SK-N-SH treated with all-trans-retinoic acid at 6 μM for 48 hours (cell line): ENCODE data around the gene ACTN1.

Experiments used
- ATAC-seq: fragments of 200-7000 bp; cut with Tn5 transposase; 3 replicates; pipeline ENCODE4 v1.9.1; 2020; ENCODE audit warnings: mild to moderate bottlenecking, moderate library complexity
- ARNTL ChIP-seq: fragments of 450-650 bp; formaldehyde crosslinking; IDR thresholded peaks from 2 replicates; pipeline ENCODE4 v1.5.0; 2020; ENCODE audit warnings: low read depth, mild to moderate bottlenecking, moderate library complexity, borderline replicate concordance
- BACH2 ChIP-seq: fragments of 250-450 bp; sonication (Bioruptor Pico); IDR thresholded peaks from 2 replicates; pipeline ENCODE4 v1.9.0; 2021; ENCODE audit warnings: mild to moderate bottlenecking, borderline replicate concordance
- CREB5 ChIP-seq: fragments of 250-450 bp; sonication (Bioruptor Pico); IDR thresholded peaks from 2 replicates; pipeline ENCODE4 v1.5.1; 2020; ENCODE audit warnings: low read depth, mild to moderate bottlenecking, moderate library complexity
- CSDC2 ChIP-seq: fragments of 250-450 bp; sonication (Bioruptor Pico); IDR thresholded peaks from 2 replicates; pipeline ENCODE4 v1.5.0; 2020; ENCODE audit warnings: mild to moderate bottlenecking, moderate library complexity
- CSRNP3 ChIP-seq: fragments of 250-450 bp; sonication (Bioruptor Pico); IDR thresholded peaks from 2 replicates; pipeline ENCODE4 v1.5.1; 2021; ENCODE audit warnings: mild to moderate bottlenecking, moderate library complexity
- ESRRG ChIP-seq: fragments of 250-450 bp; sonication (Bioruptor Pico); IDR thresholded peaks from 2 replicates; pipeline ENCODE4 v1.6.1; 2021; ENCODE audit warnings: mild to moderate bottlenecking
- GLIS3 ChIP-seq: fragments of 250-450 bp; sonication (Bioruptor Pico); IDR thresholded peaks from 2 replicates; pipeline ENCODE4 v1.5.0; 2020; ENCODE audit warnings: mild to moderate bottlenecking, moderate library complexity
- OSR1 ChIP-seq: fragments of 250-450 bp; sonication (Bioruptor Pico); IDR thresholded peaks from 2 replicates; pipeline ENCODE4 v1.8.0; 2022; ENCODE audit warnings: moderate library complexity, mild to moderate bottlenecking, inconsistent platforms
- PATZ1 ChIP-seq: fragments of 250-450 bp; sonication (Bioruptor Pico); IDR thresholded peaks from 2 replicates; pipeline ENCODE4 v1.8.0; 2020; ENCODE audit warnings: mild to moderate bottlenecking, moderate library complexity, borderline replicate concordance
- PPARA ChIP-seq: fragments of 250-450 bp; sonication (Bioruptor Pico); IDR thresholded peaks from 2 replicates; pipeline ENCODE4 v1.5.0; 2020; ENCODE audit warnings: mild to moderate bottlenecking, borderline replicate concordance
- RARB ChIP-seq: fragments of 250-450 bp; sonication (Bioruptor Pico); IDR thresholded peaks from 2 replicates; pipeline ENCODE4 v1.8.0; 2021; ENCODE audit warnings: mild to moderate bottlenecking, moderate library complexity
- SNAI2 ChIP-seq: fragments of 250-450 bp; sonication (Bioruptor Pico); IDR thresholded peaks from 2 replicates; pipeline ENCODE4 v1.5.0; 2020; ENCODE audit warnings: mild to moderate bottlenecking, moderate library complexity
- TCF4 ChIP-seq: fragments of 250-450 bp; sonication (Bioruptor Pico); IDR thresholded peaks from 2 replicates; pipeline ENCODE4 v1.8.0; 2021; ENCODE audit warnings: mild to moderate bottlenecking, moderate library complexity, borderline replicate concordance
- TOX ChIP-seq: fragments of 250-450 bp; sonication (Bioruptor Pico); IDR thresholded peaks from 2 replicates; pipeline ENCODE4 v1.8.0; 2021; ENCODE audit warnings: mild to moderate bottlenecking, moderate library complexity, borderline replicate concordance
- TSHZ2 ChIP-seq: fragments of 250-450 bp; sonication (Bioruptor Pico); IDR thresholded peaks from 2 replicates; pipeline ENCODE4 v1.5.0; 2020; ENCODE audit warnings: mild to moderate bottlenecking, moderate library complexity
- ZC3H10 ChIP-seq: fragments of 250-450 bp; sonication (Bioruptor Pico); IDR thresholded peaks from 2 replicates; pipeline ENCODE4 v1.5.1; 2021; ENCODE audit warnings: mild to moderate bottlenecking, moderate library complexity
- ZFP30 ChIP-seq: fragments of 450-650 bp; formaldehyde crosslinking; IDR thresholded peaks from 2 replicates; pipeline ENCODE4 v1.5.0; 2022; ENCODE audit warnings: mild to moderate bottlenecking, moderate library complexity
- ZNF565 ChIP-seq: fragments of 450-650 bp; formaldehyde crosslinking; conservative IDR thresholded peaks from 2 replicates; pipeline ENCODE4 v1.5.0; 2020; ENCODE audit warnings: low read depth, mild to moderate bottlenecking, moderate library complexity
- ZNF70 ChIP-seq: fragments of 450-650 bp; formaldehyde crosslinking; IDR thresholded peaks from 2 replicates; pipeline ENCODE4 v1.5.0; 2020; ENCODE audit warnings: mild to moderate bottlenecking, moderate library complexity
- ZNF8 ChIP-seq: fragments of 450-650 bp; formaldehyde crosslinking; IDR thresholded peaks from 2 replicates; pipeline ENCODE4 v1.5.0; 2020; ENCODE audit warnings: mild to moderate bottlenecking, moderate library complexity

The ACTN1 gene

GRCh38 chr14:68888025-68888850 is 90.9 kb downstream of the ACTN1 start:
- no peak for ATAC-seq
- TF ChIP-seq ESRRG (CRISPR knock-in tag): no peak
- TF ChIP-seq ZNF8 (CRISPR knock-in tag): no peak
- no peak for TF ChIP-seq RARB (CRISPR knock-in tag)
- TF ChIP-seq GLIS3: no peak
- TF ChIP-seq BACH2: no peak
- TF ChIP-seq ZFP30: no peak
- no peak for TF ChIP-seq TCF4 (CRISPR knock-in tag)

- TF ChIP-seq SNAI2 (no peak), OSR1 (CRISPR knock-in tag) (no peak), CREB5 (CRISPR knock-in tag) (no peak), CSRNP3 (CRISPR knock-in tag) (no peak), TCF4 (CRISPR knock-in tag) (no peak), PPARA (CRISPR knock-in tag) (no peak), RARB (CRISPR knock-in tag) (no peak), PATZ1 (CRISPR knock-in tag) (no peak), ZC3H10 (no peak), ZNF565 (no peak), BACH2 (no peak), ZNF8 (CRISPR knock-in tag) (no peak)
- ATAC-seq: peak; percentile 18; the same call in 1 of the 3 replicates
Observed at GRCh38 chr14:68886109-68886434, 93.0 kb downstream of the ACTN1 start.

- ATAC-seq: peak; percentile 3; the same call in 2 of the 3 replicates
- no peak for TF ChIP-seq RARB (CRISPR knock-in tag)
- TF ChIP-seq PPARA (CRISPR knock-in tag): no peak
- TF ChIP-seq GLIS3: no peak
- no peak for TF ChIP-seq ZNF565
- TF ChIP-seq ZNF70 (CRISPR knock-in tag): no peak
- no peak for TF ChIP-seq TSHZ2 (CRISPR knock-in tag)
- no peak for TF ChIP-seq CSRNP3 (CRISPR knock-in tag)
- no peak for TF ChIP-seq OSR1 (CRISPR knock-in tag)
- TF ChIP-seq BACH2: no peak
- no peak for TF ChIP-seq ZC3H10
- no peak for TF ChIP-seq ZFP30
- TF ChIP-seq ESRRG (CRISPR knock-in tag): no peak
- TF ChIP-seq CSDC2 (CRISPR knock-in tag): no peak
- no peak for TF ChIP-seq ARNTL
- TF ChIP-seq ZNF8 (CRISPR knock-in tag): no peak
- TF ChIP-seq TOX (CRISPR knock-in tag): no peak
Observed at GRCh38 chr14:68885226-68886108, 93.6 kb downstream of the ACTN1 start.
